ENCODE results near the gene UBE2N. TPM values are rescaled to one million over a fixed set of nuclear protein-coding genes. Genes with fewer than 3 reads are reported as not detected.
A peak's percentile ranks its signal among the peaks of the same experiment; 100 is the strongest.

The UBE2N gene, protein sequence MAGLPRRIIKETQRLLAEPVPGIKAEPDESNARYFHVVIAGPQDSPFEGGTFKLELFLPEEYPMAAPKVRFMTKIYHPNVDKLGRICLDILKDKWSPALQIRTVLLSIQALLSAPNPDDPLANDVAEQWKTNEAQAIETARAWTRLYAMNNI
- 129 TPM in 2 replicates for total RNA-seq
- long read RNA-seq, full-length matches to known transcripts = 365 of 371 reads
- long read RNA-seq, partial matches to known transcripts = 3 of 371 reads
- long read RNA-seq, other reads (novel, unspliced or antisense) = 3 of 371 reads

DNA sequence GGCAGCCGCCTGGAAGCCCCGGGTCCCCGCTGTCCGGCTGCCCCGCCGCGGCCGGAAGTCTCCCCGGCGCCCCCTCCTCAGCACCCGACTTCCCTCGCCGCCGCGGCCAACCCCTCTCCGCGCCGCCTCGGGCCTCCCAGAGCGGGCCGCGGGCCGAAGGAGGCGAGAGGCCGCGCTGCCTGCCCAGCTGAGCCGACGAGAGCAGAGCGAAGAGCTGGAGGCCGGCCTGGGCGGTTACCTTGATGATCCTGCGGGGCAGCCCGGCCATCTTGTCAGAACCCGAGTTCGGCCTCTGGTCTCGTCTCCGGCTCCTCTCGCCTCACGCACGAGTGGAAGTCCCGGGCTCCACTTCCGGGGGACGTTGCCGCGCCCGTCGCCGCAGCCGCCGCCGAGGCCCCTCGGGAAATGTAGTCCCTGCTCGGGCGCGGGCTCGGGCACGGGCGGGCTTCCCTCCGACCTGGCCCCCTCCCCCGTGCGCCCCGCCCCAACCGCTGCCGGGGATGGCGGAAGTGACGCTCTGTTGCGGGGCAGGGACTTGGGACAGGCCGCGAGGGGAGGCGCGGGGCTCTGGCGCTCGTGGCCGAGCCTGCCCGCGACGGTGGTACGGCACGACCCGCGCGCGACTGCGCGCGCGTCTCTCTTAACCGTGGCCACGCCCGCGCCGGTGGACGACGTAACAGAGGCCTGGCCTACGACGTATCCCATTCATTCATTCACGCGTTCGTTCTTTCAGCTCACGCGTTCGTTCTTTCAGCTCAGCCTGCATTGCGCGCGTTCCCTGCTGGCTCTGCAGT is at the start of gene UBE2N:
Gene UBE2N (minus strand): TSS at position 331 of the 794 bp plus-strand sequence. CDS start 63 bp downstream, at position 268.
- TF ChIP-seq, protein P1, sequence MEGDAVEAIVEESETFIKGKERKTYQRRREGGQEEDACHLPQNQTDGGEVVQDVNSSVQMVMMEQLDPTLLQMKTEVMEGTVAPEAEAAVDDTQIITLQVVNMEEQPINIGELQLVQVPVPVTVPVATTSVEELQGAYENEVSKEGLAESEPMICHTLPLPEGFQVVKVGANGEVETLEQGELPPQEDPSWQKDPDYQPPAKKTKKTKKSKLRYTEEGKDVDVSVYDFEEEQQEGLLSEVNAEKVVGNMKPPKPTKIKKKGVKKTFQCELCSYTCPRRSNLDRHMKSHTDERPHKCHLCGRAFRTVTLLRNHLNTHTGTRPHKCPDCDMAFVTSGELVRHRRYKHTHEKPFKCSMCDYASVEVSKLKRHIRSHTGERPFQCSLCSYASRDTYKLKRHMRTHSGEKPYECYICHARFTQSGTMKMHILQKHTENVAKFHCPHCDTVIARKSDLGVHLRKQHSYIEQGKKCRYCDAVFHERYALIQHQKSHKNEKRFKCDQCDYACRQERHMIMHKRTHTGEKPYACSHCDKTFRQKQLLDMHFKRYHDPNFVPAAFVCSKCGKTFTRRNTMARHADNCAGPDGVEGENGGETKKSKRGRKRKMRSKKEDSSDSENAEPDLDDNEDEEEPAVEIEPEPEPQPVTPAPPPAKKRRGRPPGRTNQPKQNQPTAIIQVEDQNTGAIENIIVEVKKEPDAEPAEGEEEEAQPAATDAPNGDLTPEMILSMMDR (IDR thresholded peaks at IDR 0.05; ENCODE audit: unreplicated experiment) = no peak
- Mint-ChIP-seq H3K9me3 (ENCODE audit: low read depth) (no peaks in the 10 kb centered on the region), H3K27ac (peak within 1 kb of the TSS; percentile 99), H3K27me3 (no peaks in the 10 kb centered on the region), H3K36me3 (ENCODE audit: insufficient read depth) (no peaks in the 10 kb centered on the region), H3K4me3 (ENCODE audit: low read depth) (peak within 1 kb of the TSS; percentile 95), H3K4me1 (ENCODE audit: low read depth) (peaks cover 26% of the 10 kb centered on the region)
- DNase-seq (ENCODE audit: low spot score, unreplicated experiment) = peak; percentile 97

DNA sequence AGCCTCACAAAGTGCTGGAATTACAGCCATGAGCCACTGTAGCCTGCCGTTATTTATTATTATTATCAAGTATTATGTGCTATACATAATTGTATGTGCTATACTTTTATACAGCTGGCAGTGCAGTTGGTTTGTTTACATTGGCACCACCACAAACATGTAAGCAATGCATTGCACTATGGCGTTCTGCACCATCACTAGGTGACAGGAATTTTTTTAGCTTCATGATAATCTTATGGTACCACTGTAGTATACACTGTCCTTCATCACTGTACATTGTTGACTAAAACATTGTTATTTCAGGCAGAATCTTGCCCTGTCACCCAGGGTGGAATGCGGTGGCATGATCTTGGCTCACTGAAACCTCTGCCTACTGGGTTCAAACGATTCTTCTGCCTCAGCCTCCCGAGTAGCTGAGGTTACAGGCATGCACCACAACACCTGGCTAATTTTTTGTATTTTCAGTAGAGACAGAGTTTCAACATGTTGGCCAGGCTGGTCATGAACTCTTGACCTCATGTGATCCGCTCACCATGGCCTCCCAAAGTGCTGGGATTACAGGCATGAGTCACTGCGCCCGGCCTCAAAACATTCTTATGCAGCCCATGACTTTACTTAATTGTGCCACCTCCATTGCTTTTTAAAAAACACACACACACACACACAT is 42.7 kb upstream of the UBE2N start:
- Mint-ChIP-seq H3K27me3 (no peaks in the 10 kb centered on the region), H3K4me1 (ENCODE audit: low read depth) (peaks cover 1% of the 10 kb centered on the region), H3K27ac (no peak overlapping the region), H3K4me3 (ENCODE audit: low read depth) (no peak overlapping the region), H3K36me3 (ENCODE audit: insufficient read depth) (peaks cover 26% of the 10 kb centered on the region), H3K9me3 (ENCODE audit: low read depth) (no peaks in the 10 kb centered on the region)
- no peak for DNase-seq (ENCODE audit: low spot score, unreplicated experiment)
- TF ChIP-seq, protein P1 (IDR thresholded peaks at IDR 0.05; ENCODE audit: unreplicated experiment) = no peak

DNA sequence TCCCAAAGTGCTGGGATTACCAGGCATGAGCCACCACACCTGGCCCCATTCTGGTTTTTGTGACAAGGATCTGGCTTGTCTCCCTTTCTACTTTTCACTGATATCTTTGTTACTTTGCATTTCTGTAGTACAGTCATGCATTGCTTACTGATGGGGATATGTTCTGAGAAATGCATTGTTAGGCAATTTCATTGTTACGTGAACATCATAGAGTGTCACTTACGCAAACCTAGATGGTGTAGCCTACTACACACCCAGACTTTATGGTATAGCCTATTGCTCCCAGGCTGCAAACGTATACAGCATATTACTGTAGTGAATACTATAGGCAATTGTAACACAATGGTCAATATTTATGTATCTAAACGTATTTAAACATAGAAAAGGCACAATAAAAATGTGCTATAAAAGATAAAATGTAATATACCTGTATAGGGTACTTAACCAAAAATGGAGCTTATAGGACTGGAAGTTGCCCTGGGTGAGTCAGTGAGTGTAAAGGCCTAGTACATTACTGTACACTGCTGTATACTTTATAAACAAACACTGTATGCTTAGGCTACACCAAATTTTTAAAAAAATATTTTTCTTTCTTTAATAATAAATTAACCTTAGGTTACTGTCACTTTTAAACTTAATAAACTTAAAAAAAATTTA is 41.5 kb upstream of the UBE2N start:
- H3K4me1 Mint-ChIP-seq (ENCODE audit: low read depth) = peaks cover 1% of the 10 kb centered on the region
- H3K4me3 Mint-ChIP-seq (ENCODE audit: low read depth) = no peak overlapping the region
- no peaks in the 10 kb centered on the region for H3K27me3 Mint-ChIP-seq
- TF ChIP-seq, protein P1 (IDR thresholded peaks at IDR 0.05; ENCODE audit: unreplicated experiment) = no peak
- no peaks in the 10 kb centered on the region for H3K9me3 Mint-ChIP-seq (ENCODE audit: low read depth)
- no peak overlapping the region for H3K27ac Mint-ChIP-seq
- no peak for DNase-seq (ENCODE audit: low spot score, unreplicated experiment)
- peaks cover 22% of the 10 kb centered on the region for H3K36me3 Mint-ChIP-seq (ENCODE audit: insufficient read depth)

- H3K27me3 Mint-ChIP-seq = no peaks in the 10 kb centered on the region
Measured at GRCh38 chr12:93482721-93483120, 41.0 kb upstream of the UBE2N start.

More at GRCh38 chr12:93482721-93483120, 41.0 kb upstream of the UBE2N start:
- Mint-ChIP-seq H3K9me3 (ENCODE audit: low read depth) (no peaks in the 10 kb centered on the region), H3K4me3 (ENCODE audit: low read depth) (no peak overlapping the region), H3K4me1 (ENCODE audit: low read depth) (peaks cover 1% of the 10 kb centered on the region), H3K27ac (no peak overlapping the region), H3K36me3 (ENCODE audit: insufficient read depth) (peaks cover 22% of the 10 kb centered on the region)
- TF ChIP-seq, protein P1 (IDR thresholded peaks at IDR 0.05; ENCODE audit: unreplicated experiment) = no peak
- DNase-seq (ENCODE audit: low spot score, unreplicated experiment) = no peak
